Endodermal cell (in vitro differentiated cells): ENCODE data around the gene CD209. TPM values are rescaled to one million over a fixed set of nuclear protein-coding genes. Genes with fewer than 3 reads are reported as not detected.

Experiments used
- DNase-seq: peaks from one replicate; pipeline ENCODE4 v3.0.0-alpha.2; 2017
- H3K27ac ChIP-seq: 2 replicates; pipeline ENCODE4 v1.5.1; 2013; ENCODE audit warnings: mild to moderate bottlenecking, low read depth, low read length, moderate library complexity
- H3K27me3 ChIP-seq: 2 replicates; pipeline ENCODE4 v1.6.1; 2013; ENCODE audit warnings: mild to moderate bottlenecking, low read length, moderate library complexity; ENCODE audit not compliant: insufficient read depth, control insufficient read depth, poor library complexity, severe bottlenecking
- H3K36me3 ChIP-seq: 2 replicates; pipeline ENCODE4 v1.7.0; 2013; ENCODE audit warnings: mild to moderate bottlenecking, low read length, moderate library complexity; ENCODE audit not compliant: control insufficient read depth, insufficient read depth
- H3K4me1 ChIP-seq: one replicate; pipeline ENCODE4 v1.7.0; 2013; ENCODE audit warnings: low read length; ENCODE audit not compliant: control insufficient read depth, insufficient read depth
- H3K4me3 ChIP-seq: 2 replicates; pipeline ENCODE4 v1.5.1; 2013; ENCODE audit warnings: mild to moderate bottlenecking, low read length, moderate library complexity
- H3K9ac ChIP-seq: 2 replicates; pipeline ENCODE4 v1.6.1; 2013; ENCODE audit warnings: mild to moderate bottlenecking, low read length, moderate library complexity; ENCODE audit not compliant: poor library complexity, severe bottlenecking; ENCODE audit errors: extremely low read depth
- H3K9me3 ChIP-seq: 2 replicates; pipeline ENCODE4 v1.6.1; 2013; ENCODE audit warnings: mild to moderate bottlenecking, low read length, moderate library complexity; ENCODE audit not compliant: control insufficient read depth
- H3K27ac Mint-ChIP-seq: 2 replicates; pipeline ENCODE4 v1.8.0; 2020; ENCODE audit warnings: mixed read lengths
- H3K27me3 Mint-ChIP-seq: 2 replicates; pipeline ENCODE4 v1.8.0; 2021; ENCODE audit warnings: mild to moderate bottlenecking, mixed read lengths; ENCODE audit not compliant: insufficient read depth
- H3K36me3 Mint-ChIP-seq: 2 replicates; pipeline ENCODE4 v1.8.0; 2020; ENCODE audit warnings: low read depth, mixed read lengths
- H3K4me1 Mint-ChIP-seq: 2 replicates; pipeline ENCODE4 v1.8.0; 2020; ENCODE audit warnings: mixed read lengths
- H3K4me3 Mint-ChIP-seq: 2 replicates; pipeline ENCODE4 v1.8.0; 2020; ENCODE audit warnings: mild to moderate bottlenecking, moderate library complexity, mixed read lengths
- H3K9me3 Mint-ChIP-seq: 2 replicates; pipeline ENCODE4 v1.8.0; 2020; ENCODE audit warnings: mild to moderate bottlenecking, mixed read lengths
- CTCF ChIP-seq: fragments of 200-600 bp; sonication (generic); conservative IDR thresholded peaks from 2 replicates; pipeline ENCODE4 v1.5.0; 2021; ENCODE audit warnings: antibody characterized with exemption, mild to moderate bottlenecking
- WGBS, 2 experiments: methylation state at CpG; one replicate each; pipeline versions ENCODE4 v1.1.5 to v1.1.7; 2013; ENCODE audit warnings: missing lambda C conversion rate in 2 of 2, mixed read lengths in 1 of 2; ENCODE audit not compliant: insufficient coverage in 1 of 2, insufficient read length in 1 of 2; 5-methylcytosine and 5-hydroxymethylcytosine counted together
- total RNA-seq, 2 donors: library from RNA; stranded (reverse); fragmentation: NEBNext Ultra II Directional in 1 of 2; extraction: Animal tissue kit (Norgen Biotek cat#: 25700) in 1 of 2; gene quantifications; 2 replicates in 1 of 2; 3 replicates in 1 of 2; pipeline ENCODE4 v1.2.1, GENCODE V29; 2021

CD209 gene
- total RNA-seq, 2 donors from 2014 or later = not detected

DNA sequence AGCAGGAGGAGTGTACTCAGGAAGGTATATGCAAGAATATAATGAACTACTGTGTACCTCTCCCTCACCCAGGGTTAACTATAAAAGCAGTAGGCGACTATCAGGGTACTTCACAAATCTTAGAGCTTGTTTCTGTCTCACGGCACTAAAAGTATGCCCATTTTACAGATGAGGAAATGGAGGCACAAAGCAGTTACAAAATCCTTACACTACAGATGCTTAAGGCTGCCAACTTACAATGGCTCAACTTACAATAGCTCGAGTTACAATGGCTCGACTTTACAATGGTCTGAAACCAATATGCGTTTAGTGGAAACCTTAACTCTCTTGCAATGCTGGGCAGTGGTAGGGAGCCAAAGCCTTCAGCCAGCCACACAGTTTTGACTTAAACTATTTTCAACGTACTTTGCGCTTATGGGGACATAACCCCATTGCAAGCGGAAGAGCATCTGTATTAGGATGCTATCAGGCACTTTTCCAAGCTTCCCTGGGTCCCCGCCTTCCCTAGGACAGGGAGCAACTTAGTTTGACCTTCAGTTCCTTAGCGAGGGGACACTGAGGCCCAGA is 49.5 kb downstream of the CD209 start:
- H3K4me3 Mint-ChIP-seq = no peak overlapping the region
- H3K4me1 ChIP-seq = no peaks in the 10 kb centered on the region
- no peaks in the 10 kb centered on the region for H3K9me3 ChIP-seq
- H3K9me3 Mint-ChIP-seq = no peaks in the 10 kb centered on the region
- WGBS, 2 experiments = 66 to 69% methylated on average over 9 to 10 of the region's 10 CpGs
- peaks cover 25% of the 10 kb centered on the region for H3K27me3 Mint-ChIP-seq
- no peaks in the 10 kb centered on the region for H3K4me1 Mint-ChIP-seq
- H3K4me3 ChIP-seq = no peak overlapping the region
- no peak overlapping the region for H3K27ac ChIP-seq
- H3K27me3 ChIP-seq = peaks cover 11% of the 10 kb centered on the region
- no peak overlapping the region for H3K27ac Mint-ChIP-seq
- no peaks in the 10 kb centered on the region for H3K36me3 ChIP-seq
- no peaks in the 10 kb centered on the region for H3K36me3 Mint-ChIP-seq
- H3K9ac ChIP-seq = no peak overlapping the region
- DNase-seq = no peak
- TF ChIP-seq CTCF = no peak

GRCh38 chr19:7694499-7694898 is 52.8 kb downstream of the CD209 start:
- no peak for TF ChIP-seq CTCF
- no peaks in the 10 kb centered on the region for H3K4me1 Mint-ChIP-seq
- Histone ChIP-seq H3K9ac (no peak overlapping the region), H3K27me3 (peaks cover 14% of the 10 kb centered on the region), H3K27ac (no peak overlapping the region), H3K36me3 (no peaks in the 10 kb centered on the region), H3K9me3 (no peaks in the 10 kb centered on the region), H3K4me3 (no peak overlapping the region), H3K4me1 (no peaks in the 10 kb centered on the region)
- 78 to 88% methylated on average over 3 of the region's 4 CpGs for WGBS, 2 experiments
- no peaks in the 10 kb centered on the region for H3K9me3 Mint-ChIP-seq
- H3K27me3 Mint-ChIP-seq = peaks cover 24% of the 10 kb centered on the region
- DNase-seq = no peak
- H3K36me3 Mint-ChIP-seq = no peaks in the 10 kb centered on the region
- no peak overlapping the region for H3K4me3 Mint-ChIP-seq
- no peak overlapping the region for H3K27ac Mint-ChIP-seq

DNA sequence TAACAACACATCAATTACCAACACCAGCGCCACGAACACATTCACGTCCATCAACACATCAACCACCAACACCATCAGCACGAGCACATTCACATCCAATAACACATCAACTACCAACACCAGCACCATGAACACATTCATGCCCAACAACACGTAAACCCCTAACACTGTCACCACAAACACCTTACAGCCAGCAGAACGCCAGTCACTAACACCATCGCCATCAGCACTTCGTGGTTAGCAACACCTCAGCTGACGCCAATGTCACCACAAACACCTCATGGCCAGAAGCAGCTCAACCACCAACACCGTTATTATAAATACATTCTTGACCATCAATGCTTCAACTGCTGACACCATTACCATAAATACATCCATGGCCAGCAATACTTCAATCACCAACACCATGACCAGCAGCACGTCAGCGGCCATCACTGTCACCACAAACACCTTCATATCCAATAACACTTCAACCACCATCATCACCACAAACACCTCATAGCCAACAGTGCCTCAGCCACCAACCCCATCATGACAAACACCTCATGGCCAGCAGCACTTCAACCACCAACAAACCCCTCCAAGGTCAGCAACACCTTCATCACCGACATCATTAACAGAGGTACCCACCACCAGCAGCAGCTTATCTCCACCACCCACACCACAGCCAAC is 54.8 kb downstream of the CD209 start:
- Histone ChIP-seq H3K4me3 (no peak overlapping the region), H3K36me3 (no peaks in the 10 kb centered on the region), H3K27ac (no peak overlapping the region), H3K4me1 (no peaks in the 10 kb centered on the region), H3K9me3 (no peaks in the 10 kb centered on the region), H3K9ac (no peak overlapping the region), H3K27me3 (peaks cover 5% of the 10 kb centered on the region)
- no peak for TF ChIP-seq CTCF
- no peak for DNase-seq
- Mint-ChIP-seq H3K4me3 (no peak overlapping the region), H3K4me1 (no peaks in the 10 kb centered on the region), H3K36me3 (no peaks in the 10 kb centered on the region), H3K9me3 (no peaks in the 10 kb centered on the region), H3K27ac (no peak overlapping the region), H3K27me3 (peaks cover 19% of the 10 kb centered on the region)
- WGBS, 2 experiments = 49 to 53% methylated on average over 8 to 13 of the region's 13 CpGs
